ENCODE measurements around the gene NFASC. TPM values are rescaled to one million over a fixed set of nuclear protein-coding genes. Genes with fewer than 3 reads are reported as not detected.

The NFASC gene
- total RNA-seq, 1 donor from 2014 or later: 11.6 TPM

GRCh38 chr1:204921855-204922516 is 51.3 kb downstream of the NFASC start:
- no peak for ATAC-seq
- DNase-seq: no peak

GRCh38 chr1:204923201-204923600 is 52.5 kb downstream of the NFASC start:
- ATAC-seq (no peak), DNase-seq (no peak)
- intact Hi-C loops (cut with micrococcal nuclease): no loop called here

More at GRCh38 chr1:204921855-204922516, 51.3 kb downstream of the NFASC start:
- intact Hi-C loops (cut with micrococcal nuclease): no loop called here

- no peak for ATAC-seq
- intact Hi-C loops (cut with micrococcal nuclease): no loop called here
- no peak for DNase-seq
Measured at GRCh38 chr1:204923626-204924012, 53.0 kb downstream of the NFASC start.

- intact Hi-C loops (cut with micrococcal nuclease): no loop called here
- DNase-seq (no peak), ATAC-seq (no peak)
Measured at GRCh38 chr1:204924013-204924759, 53.5 kb downstream of the NFASC start.

GRCh38 chr1:204925701-204926100 is 55.0 kb downstream of the NFASC start:
- intact Hi-C loops (cut with micrococcal nuclease): no loop called here
- ATAC-seq (peak; percentile 56), DNase-seq (no peak)

- intact Hi-C loops (cut with micrococcal nuclease): no loop called here
- DNase-seq: no peak
- ATAC-seq: no peak
Measured at GRCh38 chr1:204927673-204928641, 57.3 kb downstream of the NFASC start.

- DNase-seq (no peak), ATAC-seq (no peak)
- intact Hi-C loops (cut with micrococcal nuclease): no loop called here
Measured at GRCh38 chr1:204928671-204929486, 58.2 kb downstream of the NFASC start.

- DNase-seq: no peak
- intact Hi-C loops (cut with micrococcal nuclease): no loop called here
- ATAC-seq: no peak
Measured at GRCh38 chr1:204929487-204930154, 59.0 kb downstream of the NFASC start.

- DNase-seq (no peak), ATAC-seq (no peak)
- intact Hi-C loops (cut with micrococcal nuclease): no loop called here
Measured at GRCh38 chr1:204930155-204930523, 59.5 kb downstream of the NFASC start.

GRCh38 chr1:204931313-204931712 is 60.7 kb downstream of the NFASC start:
- DNase-seq (no peak), ATAC-seq (peak; percentile 72)
- intact Hi-C loops (cut with micrococcal nuclease): no loop called here

- no peak for ATAC-seq
- no peak for DNase-seq
- intact Hi-C loops (cut with micrococcal nuclease): no loop called here
Measured at GRCh38 chr1:204931768-204932572, 61.3 kb downstream of the NFASC start.

GRCh38 chr1:204932573-204932909 is 61.9 kb downstream of the NFASC start:
- no peak for ATAC-seq
- intact Hi-C loops (cut with micrococcal nuclease): no loop called here
- no peak for DNase-seq

- intact Hi-C loops (cut with micrococcal nuclease): no loop called here
- no peak for ATAC-seq
- DNase-seq: no peak
Measured at GRCh38 chr1:204935155-204935554, 64.5 kb downstream of the NFASC start.

GRCh38 chr1:204936765-204937164 is 66.1 kb downstream of the NFASC start:
- ATAC-seq (no peak), DNase-seq (no peak)
- intact Hi-C loops (cut with micrococcal nuclease): no loop called here

- DNase-seq: no peak
- ATAC-seq: no peak
- intact Hi-C loops (cut with micrococcal nuclease): no loop called here
Measured at GRCh38 chr1:204937901-204938300, 67.2 kb downstream of the NFASC start.

- DNase-seq (no peak), ATAC-seq (no peak)
- intact Hi-C loops (cut with micrococcal nuclease): loop anchor here (2.0 kb wide), 1 partner anchor 134 kb away; no protein-coding TSS in a partner anchor
Measured at GRCh38 chr1:204940591-204940990, 69.9 kb downstream of the NFASC start.

- ATAC-seq: peak; percentile 85
- intact Hi-C loops (cut with micrococcal nuclease): loop anchor here (2.0 kb wide), 1 partner anchor 135 kb away; no protein-coding TSS in a partner anchor
- DNase-seq: peak; percentile 76
Measured at GRCh38 chr1:204941421-204942338, 71.0 kb downstream of the NFASC start.

All from left ventricle myocardium superior (tissue), 1 donor.